GM21367 (cell line): ENCODE results near the gene ASTN1.

Source experiments
- ATAC-seq: cut with Tn5 transposase; IDR thresholded peaks from one replicate; pipeline ENCODE4 v1.9.1; 2021; ENCODE audit not compliant: unreplicated experiment

Gene ASTN1

DNA sequence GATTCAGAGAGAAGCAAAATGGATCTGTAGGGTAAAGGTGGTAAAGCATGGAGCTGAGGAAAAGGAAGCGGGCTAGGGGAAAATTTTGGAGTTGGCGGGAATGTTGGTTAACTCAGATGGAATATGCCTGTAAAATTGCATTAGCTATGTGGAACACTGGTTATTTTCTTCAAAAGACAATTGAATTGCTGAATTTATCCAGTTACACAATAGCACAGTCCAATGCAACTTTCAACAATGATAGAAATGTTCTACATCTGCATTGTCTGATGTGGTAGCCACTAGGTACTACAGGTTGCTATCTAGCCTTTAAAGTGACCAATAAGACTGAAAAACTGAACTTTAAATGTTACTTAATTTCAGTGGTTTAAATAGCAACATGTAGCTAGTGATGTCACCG lies 315.2 kb downstream of the ASTN1 start:
- ATAC-seq, result no peak

DNA sequence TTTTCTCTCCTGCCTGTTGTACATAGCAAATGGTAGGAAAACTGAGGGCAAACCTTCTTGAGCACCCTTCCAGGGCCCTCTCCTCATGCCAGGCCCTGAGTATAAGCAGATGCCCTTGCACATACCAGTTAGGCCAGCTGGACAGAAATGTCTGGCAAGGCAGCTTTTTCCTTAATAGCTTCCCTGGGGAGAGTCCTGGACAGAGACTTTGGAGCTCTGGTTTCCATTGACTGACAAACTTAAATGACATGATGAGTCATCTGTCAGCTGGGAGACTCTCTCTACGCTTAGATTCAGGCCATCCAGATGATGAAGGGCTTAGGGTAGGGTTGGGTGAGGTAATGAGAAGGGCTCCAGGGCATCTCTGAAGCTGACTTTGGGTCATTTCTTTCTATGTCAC lies 317.5 kb downstream of the ASTN1 start:
- ATAC-seq, result no peak

- no peak for ATAC-seq
Measured at GRCh38 chr1:176843352-176844297, 320.9 kb downstream of the ASTN1 start.

DNA sequence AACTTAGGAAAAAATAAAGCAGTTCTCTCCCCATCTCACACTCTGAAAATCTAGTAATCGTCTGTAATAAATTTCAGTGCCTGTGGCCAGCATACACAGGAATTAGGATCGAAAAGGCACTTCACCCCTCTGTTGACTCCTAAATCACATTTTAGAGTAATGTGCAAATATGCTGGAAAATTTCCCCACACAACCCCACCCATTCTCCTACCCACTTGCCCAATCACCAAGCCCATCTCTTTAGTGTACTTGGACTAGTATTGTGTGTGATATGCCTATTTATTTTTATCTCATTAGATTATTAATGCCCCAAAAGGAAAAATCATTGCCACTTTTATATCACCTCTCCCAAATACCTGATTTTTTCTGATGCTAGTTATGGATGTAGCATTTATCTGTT lies 323.3 kb downstream of the ASTN1 start:
- ATAC-seq, result no peak

DNA sequence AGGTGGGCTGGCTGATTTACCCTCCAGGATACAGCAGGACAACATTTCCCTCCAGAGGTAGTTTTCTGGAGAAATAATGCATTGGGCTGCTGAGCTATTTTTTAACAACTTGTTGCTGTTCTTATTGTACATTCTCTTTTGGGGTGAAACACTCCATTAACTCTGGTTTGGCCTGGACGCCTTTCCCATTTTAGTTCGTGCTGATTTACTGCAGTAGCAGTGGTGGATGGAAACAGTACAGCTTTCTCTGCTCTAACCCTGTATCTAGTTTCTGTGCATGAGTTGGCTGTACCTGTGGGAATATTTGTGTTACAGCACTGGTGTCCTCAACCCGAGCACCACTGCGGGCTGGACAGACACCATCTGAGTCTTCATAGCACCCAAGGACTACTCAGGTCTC lies 325.3 kb downstream of the ASTN1 start:
- no peak for ATAC-seq

DNA sequence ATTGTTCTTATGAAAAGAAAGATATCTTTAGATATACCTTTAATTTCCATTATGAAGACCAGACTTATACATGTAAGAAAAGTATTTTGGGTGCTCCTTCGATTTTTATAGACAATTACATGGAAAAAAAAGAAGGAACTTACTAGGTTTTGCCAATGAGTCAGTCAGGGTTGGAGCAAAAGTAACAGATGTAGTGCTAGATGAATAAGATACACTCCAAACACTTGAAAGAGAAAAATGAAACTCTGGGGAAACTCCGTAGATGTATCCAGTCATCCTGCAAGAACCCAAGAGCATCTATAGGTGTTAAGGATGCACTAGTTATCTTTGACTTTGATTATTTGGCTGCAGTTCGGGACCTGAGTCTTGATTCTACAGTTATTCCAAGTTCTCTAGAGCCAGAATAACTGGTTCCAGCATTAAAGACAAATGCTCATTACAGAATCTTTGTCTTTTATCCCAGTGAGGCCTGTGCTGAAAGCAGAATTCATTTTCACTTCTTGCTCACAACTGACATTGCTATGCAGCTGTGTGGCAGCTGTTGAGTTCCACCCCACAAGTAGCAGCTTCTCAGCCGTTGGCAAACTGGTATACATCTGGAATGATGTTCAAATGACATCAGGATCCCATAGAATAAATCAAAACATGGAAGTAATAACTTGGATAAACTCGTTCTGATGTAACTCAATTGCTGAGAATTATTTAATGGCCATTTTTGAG lies 326.1 kb downstream of the ASTN1 start:
- no peak for ATAC-seq

GRCh38 chr1:176837708-176838107 lies 326.8 kb downstream of the ASTN1 start:
- no peak for ATAC-seq

GRCh38 chr1:176831150-176831549 lies 333.4 kb downstream of the ASTN1 start:
- ATAC-seq, result no peak

GRCh38 chr1:176829261-176829660 lies 335.3 kb downstream of the ASTN1 start:
- ATAC-seq, result no peak

GRCh38 chr1:176826265-176826664 lies 338.2 kb downstream of the ASTN1 start:
- no peak for ATAC-seq

DNA sequence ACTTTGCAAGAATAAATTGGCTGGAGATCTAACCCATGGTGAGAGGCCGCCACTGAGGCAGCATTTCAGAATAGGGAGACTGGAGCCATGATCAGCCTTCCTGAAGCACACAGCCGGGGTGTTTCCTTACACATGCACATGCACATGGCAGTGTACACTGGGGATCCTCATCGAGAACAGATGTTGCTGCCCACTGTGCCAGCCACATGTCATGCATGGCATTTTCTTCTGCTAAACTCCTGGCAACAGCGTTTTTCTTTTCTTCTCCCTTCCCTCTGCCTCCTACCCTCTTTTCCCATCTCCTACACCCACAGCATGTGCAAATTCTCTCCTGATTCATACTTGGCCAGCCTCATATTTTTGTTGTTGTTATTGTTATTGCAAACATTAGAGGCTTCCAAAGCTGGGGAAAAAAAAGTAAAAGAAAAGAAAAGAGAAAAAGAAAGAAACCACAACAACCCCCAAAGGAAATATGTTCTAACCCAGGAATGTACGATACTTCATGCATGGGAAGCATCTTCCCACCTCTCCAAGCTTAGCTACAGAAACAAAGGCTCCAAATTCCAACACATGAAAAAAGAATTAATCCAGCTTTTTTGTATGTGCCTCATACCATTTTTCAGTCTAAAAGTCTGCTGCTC lies 344.0 kb downstream of the ASTN1 start:
- no peak for ATAC-seq

DNA sequence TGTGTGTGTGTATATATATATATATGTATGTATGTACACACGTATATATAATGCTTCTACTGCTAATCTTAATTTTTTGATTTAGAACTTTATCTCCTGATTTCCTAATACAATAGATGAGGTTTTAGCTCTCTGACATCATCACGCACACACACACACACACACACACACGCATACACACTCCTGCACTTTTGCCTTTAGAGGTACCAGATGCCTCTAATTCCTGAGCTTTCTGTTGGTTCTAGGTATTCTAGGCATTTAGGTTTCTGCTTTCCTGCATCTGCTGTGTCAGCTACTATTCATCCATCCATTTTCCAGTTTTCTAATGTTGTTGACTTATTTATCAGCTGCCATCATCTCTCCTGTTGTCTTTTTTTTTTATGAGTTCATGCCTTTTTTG lies 348.3 kb downstream of the ASTN1 start:
- no peak for ATAC-seq

GRCh38 chr1:176815621-176816020 lies 348.9 kb downstream of the ASTN1 start:
- ATAC-seq, result no peak

DNA sequence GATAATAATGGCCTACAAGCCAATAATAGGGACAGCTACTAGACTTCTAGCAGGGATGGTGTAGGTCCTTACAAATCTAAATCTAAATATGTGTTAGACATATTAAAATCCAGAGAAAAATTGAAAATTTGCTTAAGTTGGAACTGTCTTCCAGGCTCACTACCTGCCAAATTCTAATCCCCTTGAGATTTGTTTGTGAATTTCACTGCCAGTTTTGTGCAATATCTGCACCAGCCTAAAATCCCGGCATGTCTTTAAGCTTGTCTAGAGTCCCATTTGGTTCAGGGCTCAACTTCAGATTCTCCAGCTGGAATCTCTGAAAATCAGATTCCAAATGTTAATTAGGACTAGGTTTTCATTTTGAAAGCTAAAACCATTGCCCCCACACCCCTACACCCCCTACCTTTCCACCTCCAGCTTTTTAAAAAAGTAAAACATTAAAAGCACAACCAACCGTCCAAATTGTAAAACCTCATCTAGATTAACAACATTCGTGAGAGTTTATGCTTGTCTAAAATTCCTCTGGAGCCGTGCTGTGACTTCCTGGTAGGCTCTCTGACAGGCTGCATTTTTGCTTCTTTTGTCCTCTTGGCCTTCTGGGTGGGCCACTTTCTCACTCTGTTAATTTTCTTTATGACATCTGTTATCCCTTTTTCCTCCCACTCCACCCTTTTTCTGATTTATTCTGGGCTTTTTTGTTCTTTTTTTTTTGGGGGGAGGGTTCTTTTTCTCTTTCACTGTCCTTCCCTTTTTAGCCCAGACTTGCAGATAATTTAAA lies 352.8 kb downstream of the ASTN1 start:
- no peak for ATAC-seq

DNA sequence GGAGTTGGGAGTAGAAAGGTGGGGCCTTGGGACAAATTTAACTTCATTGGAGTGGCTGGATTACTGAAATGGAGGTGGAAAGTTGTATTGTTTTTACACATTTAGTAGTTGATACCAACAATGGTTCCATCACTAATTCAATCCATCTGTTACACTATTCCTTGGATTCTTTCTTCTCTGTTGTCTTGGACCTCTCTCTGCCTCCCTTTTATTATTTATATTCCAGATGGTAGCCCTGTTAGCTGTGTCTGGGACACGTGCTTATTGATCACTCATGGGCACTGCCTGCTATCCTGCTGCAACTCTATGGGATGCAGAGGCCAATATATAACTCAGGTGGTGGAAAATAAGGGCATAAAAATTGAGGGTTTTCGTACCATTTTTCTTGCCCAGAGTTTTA lies 355.2 kb downstream of the ASTN1 start:
- no peak for ATAC-seq
